H1 (cell line): ENCODE measurements around the gene GTF2E1. TPM values are rescaled to one million over a fixed set of nuclear protein-coding genes. Genes with fewer than 3 reads are reported as not detected.

Experiments used
- CTCF ChIA-PET: fragments of 300-600 bp; sonication (Branson Sonifier 250); formaldehyde crosslinking; loops from one replicate; lab custom pipeline; 2021; ENCODE audit not compliant: partially characterized antibody; lab: Charles Lee
- POLR2A ChIA-PET: fragments of 300-600 bp; sonication (Branson Sonifier 250); formaldehyde crosslinking; loops from one replicate; lab custom pipeline; 2021; ENCODE audit warnings: inconsistent platforms; ENCODE audit not compliant: partially characterized antibody; lab: Charles Lee
- DNase-seq, 2 experiments: peaks; one replicate each; pipeline versions ENCODE4 v3.0.0 to v3.0.0-alpha.2; 2010 to 2022; ENCODE audit warnings: low spot score in 2 of 2, low read depth in 1 of 2, mixed read lengths in 1 of 2
- FAIRE-seq: peaks from 2 replicates; lab custom pipeline; 2011; peaks lifted over from hg19 to GRCh38; lab: Jason Lieb, UNC
- H2AFZ ChIP-seq: 2 replicates; pipeline ENCODE4 v1.8.1; 2012; ENCODE audit warnings: low read length, inconsistent platforms
- H2AK5ac ChIP-seq: 2 replicates; pipeline ENCODE4 v1.6.1; 2013; ENCODE audit warnings: low read depth, low read length
- H2BK120ac ChIP-seq: replicated peaks from 2 replicates; pipeline ENCODE3; 2013; ENCODE audit warnings: low read depth, low read length, inconsistent platforms
- H2BK12ac ChIP-seq: 2 replicates; pipeline ENCODE4 v1.6.1; 2013; ENCODE audit warnings: low read depth, low read length
- H2BK15ac ChIP-seq: 2 replicates; pipeline ENCODE4 v1.6.1; 2013; ENCODE audit warnings: low read length
- H2BK20ac ChIP-seq: 2 replicates; pipeline ENCODE4 v1.6.1; 2013; ENCODE audit warnings: low read length
- H2BK5ac ChIP-seq: 2 replicates; pipeline ENCODE4 v1.6.1; 2013; ENCODE audit warnings: low read depth, low read length
- H3K14ac ChIP-seq: 2 replicates; pipeline ENCODE4 v1.6.1; 2013; ENCODE audit warnings: inconsistent platforms; ENCODE audit not compliant: insufficient read length
- H3K18ac ChIP-seq: 2 replicates; pipeline ENCODE4 v1.6.1; 2013; ENCODE audit warnings: low read length; ENCODE audit errors: extremely low read depth
- H3K23ac ChIP-seq: 2 replicates; pipeline ENCODE4 v1.6.1; 2013; ENCODE audit warnings: inconsistent platforms; ENCODE audit not compliant: insufficient read length
- H3K23me2 ChIP-seq: 2 replicates; pipeline ENCODE4 v1.6.1; 2013; ENCODE audit warnings: low read depth, low read length
- H3K27ac ChIP-seq: 2 replicates; pipeline ENCODE4 v1.6.1; 2011; ENCODE audit warnings: low read depth, low read length, inconsistent platforms
- H3K27me3 ChIP-seq, 4 experiments: replicated peaks in 1 of 4; 1 replicate in 1 of 4; 2 replicates in 3 of 4; pipeline versions ENCODE4 v1.6.1 to v1.8.1; 2011 to 2013; ENCODE audit warnings: low read length in 3 of 4, mild to moderate bottlenecking in 3 of 4, inconsistent platforms in 2 of 4, mixed read lengths in 2 of 4, moderate library complexity in 1 of 4; ENCODE audit not compliant: control insufficient read depth in 3 of 4, insufficient read depth in 3 of 4; ENCODE audit errors: extremely low read depth in 1 of 4
- H3K36me3 ChIP-seq, 4 experiments: 2 replicates each; pipeline versions ENCODE4 v1.6.1 to v1.8.1; 2011 to 2013; ENCODE audit warnings: mild to moderate bottlenecking in 4 of 4, low read length in 3 of 4, moderate library complexity in 2 of 4, control low read depth in 1 of 4, inconsistent platforms in 1 of 4; ENCODE audit not compliant: insufficient read depth in 4 of 4, control insufficient read depth in 2 of 4
- H3K4ac ChIP-seq: replicated peaks from 2 replicates; pipeline ENCODE3; 2013; ENCODE audit warnings: low read length, low read depth, mixed read lengths, inconsistent platforms; ENCODE audit not compliant: insufficient read length
- H3K4me1 ChIP-seq, 4 experiments: replicated peaks in 1 of 4; 1 replicate in 1 of 4; 2 replicates in 3 of 4; pipeline versions ENCODE4 v1.6.1 to v1.8.1; 2011 to 2013; ENCODE audit warnings: low read length in 3 of 4, inconsistent platforms in 2 of 4, mixed read lengths in 1 of 4; ENCODE audit not compliant: insufficient read depth in 4 of 4, control insufficient read depth in 3 of 4
- H3K4me2 ChIP-seq, 2 experiments: 2 replicates each; pipeline versions ENCODE4 v1.6.1 to v1.8.1; 2011 to 2013; ENCODE audit warnings: low read depth in 2 of 2, low read length in 2 of 2, control low read depth in 1 of 2, inconsistent platforms in 1 of 2, mild to moderate bottlenecking in 1 of 2; ENCODE audit not compliant: insufficient read depth in 1 of 2
- H3K4me3 ChIP-seq, 4 experiments: fragments of 200-600, 300-600 bp in 1 of 4; sonication (generic), shearing (Covaris generic), sonication (Bioruptor Twin) in 1 of 4; 2 replicates each; pipeline versions ENCODE4 v1.5.1 to v1.8.1; 2011 to 2016; ENCODE audit warnings: low read length in 4 of 4, low read depth in 3 of 4, control low read depth in 2 of 4, inconsistent platforms in 2 of 4, mild to moderate bottlenecking in 2 of 4, mixed read lengths in 1 of 4, moderate library complexity in 1 of 4; ENCODE audit not compliant: insufficient read depth in 2 of 4; ENCODE audit errors: extremely low read depth in 1 of 4
- H3K56ac ChIP-seq: replicated peaks from 2 replicates; pipeline ENCODE3; 2013; ENCODE audit warnings: low read depth, mild to moderate bottlenecking, mixed read lengths, low read length, inconsistent platforms; ENCODE audit not compliant: insufficient read length
- H3K79me1 ChIP-seq: 2 replicates; pipeline ENCODE4 v1.6.1; 2013; ENCODE audit warnings: low read depth, low read length, control low read depth
- H3K79me2 ChIP-seq, 2 experiments: 2 replicates each; pipeline versions ENCODE4 v1.6.1 to v1.8.1; 2012 to 2013; ENCODE audit warnings: low read length in 2 of 2, mild to moderate bottlenecking in 2 of 2, inconsistent platforms in 1 of 2; ENCODE audit not compliant: insufficient read depth in 2 of 2, control insufficient read depth in 1 of 2
- H3K9ac ChIP-seq, 4 experiments: replicated peaks in 1 of 4; 1 replicate in 1 of 4; 2 replicates in 3 of 4; pipeline versions ENCODE4 v1.6.1 to v1.8.1; 2011 to 2013; ENCODE audit warnings: low read depth in 3 of 4, low read length in 3 of 4, control low read depth in 2 of 4, mild to moderate bottlenecking in 2 of 4, moderate library complexity in 2 of 4, inconsistent platforms in 1 of 4; ENCODE audit errors: extremely low read depth in 1 of 4
- H3K9me3 ChIP-seq, 2 experiments: 2 replicates each; pipeline versions ENCODE4 v1.6.1 to v1.8.1; 2012 to 2013; ENCODE audit warnings: mild to moderate bottlenecking in 2 of 2, moderate library complexity in 2 of 2, control low read depth in 1 of 2, inconsistent platforms in 1 of 2, low read depth in 1 of 2, low read length in 1 of 2, mixed read lengths in 1 of 2; ENCODE audit not compliant: insufficient read depth in 2 of 2
- H4K20me1 ChIP-seq, 2 experiments: replicated peaks in 1 of 2; 2 replicates each; pipeline versions ENCODE3 to v1.8.1; 2011 to 2013; ENCODE audit warnings: inconsistent platforms in 2 of 2, low read length in 2 of 2, mild to moderate bottlenecking in 1 of 2; ENCODE audit not compliant: insufficient read depth in 2 of 2, control insufficient read depth in 1 of 2
- H4K5ac ChIP-seq: 2 replicates; pipeline ENCODE4 v1.6.1; 2013; ENCODE audit warnings: low read length, low read depth, mixed read lengths, inconsistent platforms; ENCODE audit not compliant: insufficient read length
- H4K8ac ChIP-seq: 2 replicates; pipeline ENCODE4 v1.8.0; 2013; ENCODE audit warnings: mild to moderate bottlenecking, moderate library complexity, low read length, inconsistent platforms; ENCODE audit not compliant: insufficient read depth; ENCODE audit errors: extremely low read depth
- H4K91ac ChIP-seq: replicated peaks from 2 replicates; pipeline ENCODE3; 2013; ENCODE audit warnings: low read length, mixed read lengths, inconsistent platforms; ENCODE audit not compliant: insufficient read length
- ASH2L ChIP-seq: fragments of 200-600, 300-600 bp; sonication (generic); IDR thresholded peaks from one replicate; pipeline ENCODE4 v1.7.1; 2017; ENCODE audit warnings: low read length
- ATF3 ChIP-seq: IDR thresholded peaks from 2 replicates; pipeline ENCODE4 v1.6.1; 2011; ENCODE audit warnings: low read depth, mild to moderate bottlenecking, low read length; ENCODE audit not compliant: insufficient read depth
- CEBPB ChIP-seq: IDR thresholded peaks from 2 replicates; pipeline ENCODE4 v1.6.1; 2012; ENCODE audit warnings: low read depth, low read length
- GABPA ChIP-seq: IDR thresholded peaks from 2 replicates; pipeline ENCODE4 v1.6.1; 2011; ENCODE audit warnings: mild to moderate bottlenecking, low read length, moderate library complexity, borderline replicate concordance; ENCODE audit not compliant: insufficient read depth
- GTF2F1 ChIP-seq: IDR thresholded peaks from 2 replicates; pipeline ENCODE4 v1.6.1; 2012; ENCODE audit warnings: low read depth, low read length, improper control_type of control experiment, borderline replicate concordance
- HDAC2 ChIP-seq, 2 experiments: fragments of 300-600 bp in 1 of 2; sonication (generic) in 1 of 2; IDR thresholded peaks; 2 replicates each; pipeline ENCODE4 v1.6.1; 2011 to 2012; ENCODE audit warnings: low read depth in 2 of 2, low read length in 2 of 2, mild to moderate bottlenecking in 2 of 2, moderate library complexity in 2 of 2, borderline replicate concordance in 1 of 2, inconsistent platforms in 1 of 2
- KDM4A ChIP-seq: IDR thresholded peaks from one replicate; pipeline ENCODE4 v1.7.1; 2012; ENCODE audit warnings: low read depth, mild to moderate bottlenecking, moderate library complexity, low read length, inconsistent platforms; ENCODE audit not compliant: severe bottlenecking
- POLR2A ChIP-seq, 2 experiments: IDR thresholded peaks; 1 replicate in 1 of 2; 2 replicates in 1 of 2; pipeline ENCODE4 v1.6.1; 2011; ENCODE audit warnings: low read depth in 2 of 2, low read length in 2 of 2, mild to moderate bottlenecking in 2 of 2; ENCODE audit errors: control extremely low read depth in 1 of 2
- RFX5 ChIP-seq: IDR thresholded peaks from 2 replicates; pipeline ENCODE4 v1.6.1; 2011; ENCODE audit warnings: low read depth, low read length, improper control_type of control experiment, borderline replicate concordance
- RXRA ChIP-seq: IDR thresholded peaks from 2 replicates; pipeline ENCODE4 v1.6.1; 2011; ENCODE audit warnings: low read depth, mild to moderate bottlenecking, low read length, moderate library complexity; ENCODE audit not compliant: insufficient read depth
- SIN3A ChIP-seq, 2 experiments: IDR thresholded peaks in 1 of 2; conservative IDR thresholded peaks in 1 of 2; 2 replicates each; pipeline ENCODE4 v1.6.1; 2011 to 2012; ENCODE audit warnings: low read length in 2 of 2, improper control_type of control experiment in 1 of 2, low read depth in 1 of 2, mild to moderate bottlenecking in 1 of 2
- SP1 ChIP-seq: IDR thresholded peaks from 2 replicates; pipeline ENCODE4 v1.6.1; 2011; ENCODE audit warnings: low read depth, low read length
- SP4 ChIP-seq: IDR thresholded peaks from 2 replicates; pipeline ENCODE4 v1.6.1; 2012; ENCODE audit warnings: low read length, inconsistent platforms
- SRF ChIP-seq: IDR thresholded peaks from 2 replicates; pipeline ENCODE4 v1.6.1; 2011; ENCODE audit warnings: mild to moderate bottlenecking, low read depth, low read length, moderate library complexity
- SUZ12 ChIP-seq: fragments of 200-600 bp; sonication (generic); IDR thresholded peaks from 2 replicates; pipeline ENCODE4 v1.6.1; 2012; ENCODE audit warnings: mild to moderate bottlenecking, inconsistent platforms, low read length, moderate library complexity, mixed read lengths
- TBP ChIP-seq: IDR thresholded peaks from 2 replicates; pipeline ENCODE4 v1.6.1; 2011; ENCODE audit warnings: low read depth, low read length, improper control_type of control experiment
- polyA plus RNA-seq, 7 experiments: library from polyadenylated mRNA; depleted of rRNA in 3 of 7; stranded (reverse) in 5 of 7; unstranded in 2 of 7; fragments of >200 nt in 5 of 7; fragments of 200-250 nt in 2 of 7; gene quantifications; 1 replicate in 5 of 7; 2 replicates in 1 of 7; 4 replicates in 1 of 7; pipeline versions ENCODE4 v1.2.1 to v1.2.3, GENCODE V29; 2011 to 2013; ENCODE audit warnings: missing spikeins in 2 of 7, mixed read lengths in 2 of 7
- total RNA-seq: library from RNA; stranded (reverse); fragmentation: NEBNext Ultra II Directional; extraction: Animal tissue kit (Norgen Biotek cat#: 25700); gene quantifications from 2 replicates; pipeline ENCODE4 v1.2.1, GENCODE V29; 2021

GTF2E1 gene
- total and polyA plus RNA-seq, 2 of the 8 experiments (the other 6 are each of a cell fraction or from before 2014, with no cell fraction given), result 37.4 to 73.3 TPM

DNA sequence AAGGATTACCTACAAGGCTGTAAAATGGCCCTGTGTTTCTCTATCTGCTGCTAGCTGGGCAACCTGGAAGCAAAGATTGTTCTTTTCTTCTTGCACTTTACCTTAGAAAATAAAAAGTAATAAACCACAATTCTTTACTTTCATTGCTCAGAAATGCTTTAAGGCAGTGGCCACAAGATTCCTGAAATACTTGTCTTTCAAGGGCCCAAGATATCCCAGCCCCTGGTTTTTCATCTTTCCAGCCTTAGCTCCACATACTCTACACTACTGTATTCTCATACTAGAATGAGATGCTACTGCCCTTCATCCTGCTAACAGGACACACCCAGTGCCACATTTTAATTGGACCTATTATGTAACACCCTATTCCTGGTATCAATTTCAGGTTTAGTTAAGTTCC, 78.9 kb downstream of the GTF2E1 start:
- Histone ChIP-seq H2BK5ac (no peak overlapping the region), H4K5ac (no peak overlapping the region), H3K27ac (no peak overlapping the region), H3K4me1 (peaks cover 0 to 3% (median 2%) of the 10 kb centered on the region in 4 experiments; a peak in 2 of 7 replicates), H3K4me3 (no peak overlapping the region), H2BK20ac (no peak overlapping the region), H3K9ac (no peak overlapping the region), H3K56ac (no peak overlapping the region), H3K23ac (no peak overlapping the region), H3K4ac (no peak overlapping the region), H3K14ac (no peak overlapping the region), H3K9me3 (no peaks in the 10 kb centered on the region), H3K36me3 (no peaks in the 10 kb centered on the region), H4K8ac (no peak overlapping the region), H2AFZ (no peak overlapping the region), H2BK12ac (no peak overlapping the region), H3K27me3 (no peaks in the 10 kb centered on the region), H3K18ac (no peak overlapping the region), H2BK15ac (no peak overlapping the region), H2AK5ac (no peak overlapping the region), H3K23me2 (no peaks in the 10 kb centered on the region), H2BK120ac (no peak overlapping the region), H3K79me2 (no peaks in the 10 kb centered on the region), H4K91ac (no peak overlapping the region), H3K4me2 (no peak overlapping the region), H3K79me1 (no peaks in the 10 kb centered on the region), H4K20me1 (no peaks in the 10 kb centered on the region)
- TF ChIP-seq RFX5 (no peak), SUZ12 (no peak), SP1 (no peak), RXRA (no peak), POLR2A (IDR thresholded peaks at IDR 0.05; ENCODE audit: control extremely low read depth in 1 of 2, low read depth in 2 of 2, low read length in 2 of 2) (no peak), GTF2F1 (no peak), TBP (no peak), HDAC2 (IDR thresholded peaks at IDR 0.05; ENCODE audit: borderline replicate concordance in 1 of 2, low read depth in 2 of 2, low read length in 2 of 2) (no peak), SP4 (no peak), ASH2L (no peak), KDM4A (no peak), GABPA (no peak), SIN3A (conservative IDR thresholded peaks at IDR 0.05 in 1 of 2, IDR thresholded peaks at IDR 0.05 in 1 of 2; ENCODE audit: low read depth in 1 of 2, low read length in 2 of 2) (no peak), ATF3 (no peak), CEBPB (no peak), SRF (no peak)
- ChIA-PET POLR2A (no interaction called here), CTCF (no interaction called here)
- FAIRE-seq, result no peak
- no peak for DNase-seq
